IMR-90 (cell line): ENCODE results near the gene ADGRG1.

ENCODE experiments used
- BHLHE40 ChIP-seq: fragments of 150-350 bp; IDR thresholded peaks from 2 replicates; pipeline ENCODE4 v1.6.1; 2016; ENCODE audit warnings: mild to moderate bottlenecking, low read depth, low read length
- CEBPB ChIP-seq: IDR thresholded peaks from 2 replicates; pipeline ENCODE4 v1.6.1; 2012; ENCODE audit warnings: low read depth, low read length, improper control_type of control experiment
- CTCF ChIP-seq: conservative IDR thresholded peaks from 2 replicates; pipeline ENCODE4 v1.5.1; 2012; ENCODE audit warnings: mild to moderate bottlenecking, low read depth, low read length, improper control_type of control experiment
- FOS ChIP-seq: fragments of 150-350 bp; IDR thresholded peaks from 2 replicates; pipeline ENCODE4 v1.6.1; 2016; ENCODE audit warnings: low read depth, low read length
- MXI1 ChIP-seq: IDR thresholded peaks from 2 replicates; pipeline ENCODE4 v1.6.1; 2012; ENCODE audit warnings: low read depth, mild to moderate bottlenecking, low read length, moderate library complexity, borderline replicate concordance
- NFE2L2 ChIP-seq: fragments of 150-350 bp; IDR thresholded peaks from 2 replicates; pipeline ENCODE4 v1.6.1; 2016; ENCODE audit warnings: low read depth, mild to moderate bottlenecking, low read length
- POLR2A ChIP-seq: IDR thresholded peaks from 2 replicates; pipeline ENCODE4 v1.6.1; 2012; ENCODE audit warnings: mild to moderate bottlenecking, low read depth, low read length
- RAD21 ChIP-seq: IDR thresholded peaks from 2 replicates; pipeline ENCODE4 v1.6.1; 2012; ENCODE audit warnings: low read length, improper control_type of control experiment
- RCOR1 ChIP-seq: IDR thresholded peaks from 2 replicates; pipeline ENCODE4 v1.6.1; 2012; ENCODE audit warnings: mild to moderate bottlenecking, low read length, improper control_type of control experiment; ENCODE audit not compliant: insufficient replicate concordance
- SMC3 ChIP-seq: fragments of 150-350 bp; IDR thresholded peaks from 2 replicates; pipeline ENCODE4 v1.6.1; 2016; ENCODE audit warnings: low read depth, mild to moderate bottlenecking, antibody characterized with exemption, low read length, moderate library complexity
- USF2 ChIP-seq: fragments of 150-350 bp; IDR thresholded peaks from 2 replicates; pipeline ENCODE4 v1.6.1; 2017; ENCODE audit warnings: mild to moderate bottlenecking, antibody characterized with exemption, low read length, low read depth

- TF ChIP-seq RCOR1 (no peak), BHLHE40 (no peak), CTCF (no peak), MXI1 (no peak), SMC3 (no peak), RAD21 (no peak), NFE2L2 (no peak), POLR2A (no peak), USF2 (no peak), CEBPB (no peak), FOS (no peak)
These were observed 16.7 kb upstream of the ADGRG1 start for GRCh38 chr16:57611706-57612105.
